ENCODE measurements around the gene GNA12. TPM values are rescaled to one million over a fixed set of nuclear protein-coding genes. Genes with fewer than 3 reads are reported as not detected.

GNA12 gene
- total and polyA plus RNA-seq, 9 of the 15 experiments (the other 6 are each of a cell fraction or from before 2014, with no cell fraction given), result 0.65 to 32.7 (median 9.6) TPM

DNA sequence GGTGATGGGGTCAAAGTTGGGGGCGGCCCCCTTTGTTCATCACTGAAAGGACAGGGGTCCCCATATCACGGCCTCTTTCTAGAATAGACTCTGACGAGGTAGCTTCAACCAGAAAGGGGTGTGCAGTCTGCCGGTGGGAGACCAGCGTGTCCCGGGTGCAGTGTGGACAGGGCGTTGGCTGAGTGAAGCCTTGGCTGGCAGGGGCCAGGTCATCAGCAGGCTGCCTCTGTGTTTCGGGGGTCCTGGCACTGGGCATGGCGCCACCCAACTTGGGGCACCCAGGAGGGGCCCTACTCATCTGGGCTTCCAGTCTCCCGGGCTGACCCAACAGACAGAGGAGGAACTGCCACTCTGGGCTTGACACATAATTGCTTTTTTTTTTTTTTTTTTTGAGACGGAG, 159.6 kb downstream of the GNA12 start:
- H3K9ac ChIP-seq (ENCODE audit: insufficient read depth in 1 of 2, low read depth in 2 of 2, low read length in 2 of 2), result no peak overlapping the region
- in situ Hi-C loops (cut with MboI), result no loop called here
- no peaks in the 10 kb centered on the region for H3K9me3 ChIP-seq (replicated peaks; ENCODE audit: control insufficient read depth, insufficient read depth, low read depth, low read length)
- H3K4me1 ChIP-seq (replicated peaks in 1 of 2; ENCODE audit: control insufficient read depth in 2 of 2, insufficient read depth in 2 of 2, low read length in 2 of 2), result peaks cover 0 to 40% of the 10 kb centered on the region in 2 experiments; a peak in 2 of 5 replicates
- no peak overlapping the region for H3K4me2 ChIP-seq (ENCODE audit: insufficient read depth, low read length)
- H3K27ac ChIP-seq (ENCODE audit: extremely low read depth, low read depth, low read length), result no peak overlapping the region
- FAIRE-seq (no peak), ATAC-seq (no peak), DNase-seq (ENCODE audit: extremely low read depth in 1 of 4, low spot score in 3 of 4) (no peak)
- intact Hi-C loops (cut with micrococcal nuclease), result loop anchor here (10.0 kb wide), 1 partner anchor 120 kb away; no protein-coding TSS in a partner anchor
- no peak overlapping the region for H3K4me3 ChIP-seq
- peaks cover 34 to 69% of the 10 kb centered on the region in 2 experiments; a peak in 4 of 5 replicates for H3K27me3 ChIP-seq (ENCODE audit: control insufficient read depth in 2 of 2, insufficient read depth in 2 of 2, low read length in 2 of 2)
- POLR2A ChIA-PET, result no interaction called here
- WGBS (ENCODE audit: insufficient coverage, low coverage, missing lambda C conversion rate), result 32% methylated on average over 10 of the region's 11 CpGs
- peaks cover under 1% of the 10 kb centered on the region; the same call in 1 of the 2 replicates for H4K20me1 ChIP-seq (replicated peaks; ENCODE audit: control insufficient read depth, insufficient read depth, low read length)
- BruUV-seq (replicated peaks), result no TSS peak
- H3K79me2 ChIP-seq (ENCODE audit: control insufficient read depth, insufficient read depth, low read length), result no peaks in the 10 kb centered on the region
- no peak overlapping the region for H2AFZ ChIP-seq (ENCODE audit: low read depth, low read length)
- H3K9me1 ChIP-seq (ENCODE audit: control insufficient read depth, insufficient read depth, low read length), result no peaks in the 10 kb centered on the region
- no peaks in the 10 kb centered on the region for H3K36me3 ChIP-seq (ENCODE audit: control insufficient read depth, insufficient read depth, low read length)
- CTCF ChIA-PET (ENCODE audit: low intra/inter-chr PET ratio), result interaction anchor here (0.5 kb wide), 1 partner anchor 98 kb away, joined by 3 read pairs; no protein-coding TSS in a partner anchor
- TF ChIP-seq MECOM (CRISPR knock-in tag; IDR thresholded peaks at IDR 0.05) (no peak), SMC3 (conservative IDR thresholded peaks at IDR 0.05; ENCODE audit: insufficient read depth, low read depth, low read length) (no peak), TARDBP (IDR thresholded peaks at IDR 0.05) (no peak), POLR2AphosphoS5 (IDR thresholded peaks at IDR 0.05; ENCODE audit: control insufficient read depth, insufficient read depth, low read depth, low read length) (no peak), HDAC6 (IDR thresholded peaks at IDR 0.05; ENCODE audit: low read depth, low read length) (no peak), TAF9B (IDR thresholded peaks at IDR 0.05; ENCODE audit: partially characterized antibody) (no peak)
- TF ChIP-seq, protein P1, sequence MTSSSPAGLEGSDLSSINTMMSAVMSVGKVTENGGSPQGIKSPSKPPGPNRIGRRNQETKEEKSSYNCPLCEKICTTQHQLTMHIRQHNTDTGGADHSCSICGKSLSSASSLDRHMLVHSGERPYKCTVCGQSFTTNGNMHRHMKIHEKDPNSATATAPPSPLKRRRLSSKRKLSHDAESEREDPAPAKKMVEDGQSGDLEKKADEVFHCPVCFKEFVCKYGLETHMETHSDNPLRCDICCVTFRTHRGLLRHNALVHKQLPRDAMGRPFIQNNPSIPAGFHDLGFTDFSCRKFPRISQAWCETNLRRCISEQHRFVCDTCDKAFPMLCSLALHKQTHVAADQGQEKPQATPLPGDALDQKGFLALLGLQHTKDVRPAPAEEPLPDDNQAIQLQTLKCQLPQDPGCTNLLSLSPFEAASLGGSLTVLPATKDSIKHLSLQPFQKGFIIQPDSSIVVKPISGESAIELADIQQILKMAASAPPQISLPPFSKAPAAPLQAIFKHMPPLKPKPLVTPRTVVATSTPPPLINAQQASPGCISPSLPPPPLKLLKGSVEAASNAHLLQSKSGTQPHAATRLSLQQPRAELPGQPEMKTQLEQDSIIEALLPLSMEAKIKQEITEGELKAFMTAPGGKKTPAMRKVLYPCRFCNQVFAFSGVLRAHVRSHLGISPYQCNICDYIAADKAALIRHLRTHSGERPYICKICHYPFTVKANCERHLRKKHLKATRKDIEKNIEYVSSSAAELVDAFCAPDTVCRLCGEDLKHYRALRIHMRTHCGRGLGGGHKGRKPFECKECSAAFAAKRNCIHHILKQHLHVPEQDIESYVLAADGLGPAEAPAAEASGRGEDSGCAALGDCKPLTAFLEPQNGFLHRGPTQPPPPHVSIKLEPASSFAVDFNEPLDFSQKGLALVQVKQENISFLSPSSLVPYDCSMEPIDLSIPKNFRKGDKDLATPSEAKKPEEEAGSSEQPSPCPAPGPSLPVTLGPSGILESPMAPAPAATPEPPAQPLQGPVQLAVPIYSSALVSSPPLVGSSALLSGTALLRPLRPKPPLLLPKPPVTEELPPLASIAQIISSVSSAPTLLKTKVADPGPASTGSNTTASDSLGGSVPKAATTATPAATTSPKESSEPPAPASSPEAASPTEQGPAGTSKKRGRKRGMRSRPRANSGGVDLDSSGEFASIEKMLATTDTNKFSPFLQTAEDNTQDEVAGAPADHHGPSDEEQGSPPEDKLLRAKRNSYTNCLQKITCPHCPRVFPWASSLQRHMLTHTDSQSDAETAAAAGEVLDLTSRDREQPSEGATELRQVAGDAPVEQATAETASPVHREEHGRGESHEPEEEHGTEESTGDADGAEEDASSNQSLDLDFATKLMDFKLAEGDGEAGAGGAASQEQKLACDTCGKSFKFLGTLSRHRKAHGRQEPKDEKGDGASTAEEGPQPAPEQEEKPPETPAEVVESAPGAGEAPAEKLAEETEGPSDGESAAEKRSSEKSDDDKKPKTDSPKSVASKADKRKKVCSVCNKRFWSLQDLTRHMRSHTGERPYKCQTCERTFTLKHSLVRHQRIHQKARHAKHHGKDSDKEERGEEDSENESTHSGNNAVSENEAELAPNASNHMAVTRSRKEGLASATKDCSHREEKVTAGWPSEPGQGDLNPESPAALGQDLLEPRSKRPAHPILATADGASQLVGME (CRISPR knock-in tag; IDR thresholded peaks at IDR 0.05), result no peak
- TF ChIP-seq, protein P2, sequence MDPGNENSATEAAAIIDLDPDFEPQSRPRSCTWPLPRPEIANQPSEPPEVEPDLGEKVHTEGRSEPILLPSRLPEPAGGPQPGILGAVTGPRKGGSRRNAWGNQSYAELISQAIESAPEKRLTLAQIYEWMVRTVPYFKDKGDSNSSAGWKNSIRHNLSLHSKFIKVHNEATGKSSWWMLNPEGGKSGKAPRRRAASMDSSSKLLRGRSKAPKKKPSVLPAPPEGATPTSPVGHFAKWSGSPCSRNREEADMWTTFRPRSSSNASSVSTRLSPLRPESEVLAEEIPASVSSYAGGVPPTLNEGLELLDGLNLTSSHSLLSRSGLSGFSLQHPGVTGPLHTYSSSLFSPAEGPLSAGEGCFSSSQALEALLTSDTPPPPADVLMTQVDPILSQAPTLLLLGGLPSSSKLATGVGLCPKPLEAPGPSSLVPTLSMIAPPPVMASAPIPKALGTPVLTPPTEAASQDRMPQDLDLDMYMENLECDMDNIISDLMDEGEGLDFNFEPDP (CRISPR knock-in tag; IDR thresholded peaks at IDR 0.05), result no peak
- TF ChIP-seq, protein P3, sequence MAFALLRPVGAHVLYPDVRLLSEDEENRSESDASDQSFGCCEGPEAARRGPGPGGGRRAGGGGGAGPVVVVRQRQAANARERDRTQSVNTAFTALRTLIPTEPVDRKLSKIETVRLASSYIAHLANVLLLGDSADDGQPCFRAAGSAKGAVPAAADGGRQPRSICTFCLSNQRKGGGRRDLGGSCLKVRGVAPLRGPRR (CRISPR knock-in tag; IDR thresholded peaks at IDR 0.05), result no peak
- TF ChIP-seq, protein P4, sequence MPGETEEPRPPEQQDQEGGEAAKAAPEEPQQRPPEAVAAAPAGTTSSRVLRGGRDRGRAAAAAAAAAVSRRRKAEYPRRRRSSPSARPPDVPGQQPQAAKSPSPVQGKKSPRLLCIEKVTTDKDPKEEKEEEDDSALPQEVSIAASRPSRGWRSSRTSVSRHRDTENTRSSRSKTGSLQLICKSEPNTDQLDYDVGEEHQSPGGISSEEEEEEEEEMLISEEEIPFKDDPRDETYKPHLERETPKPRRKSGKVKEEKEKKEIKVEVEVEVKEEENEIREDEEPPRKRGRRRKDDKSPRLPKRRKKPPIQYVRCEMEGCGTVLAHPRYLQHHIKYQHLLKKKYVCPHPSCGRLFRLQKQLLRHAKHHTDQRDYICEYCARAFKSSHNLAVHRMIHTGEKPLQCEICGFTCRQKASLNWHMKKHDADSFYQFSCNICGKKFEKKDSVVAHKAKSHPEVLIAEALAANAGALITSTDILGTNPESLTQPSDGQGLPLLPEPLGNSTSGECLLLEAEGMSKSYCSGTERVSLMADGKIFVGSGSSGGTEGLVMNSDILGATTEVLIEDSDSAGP (CRISPR knock-in tag; IDR thresholded peaks at IDR 0.05), result no peak
- TF ChIP-seq, protein P5, sequence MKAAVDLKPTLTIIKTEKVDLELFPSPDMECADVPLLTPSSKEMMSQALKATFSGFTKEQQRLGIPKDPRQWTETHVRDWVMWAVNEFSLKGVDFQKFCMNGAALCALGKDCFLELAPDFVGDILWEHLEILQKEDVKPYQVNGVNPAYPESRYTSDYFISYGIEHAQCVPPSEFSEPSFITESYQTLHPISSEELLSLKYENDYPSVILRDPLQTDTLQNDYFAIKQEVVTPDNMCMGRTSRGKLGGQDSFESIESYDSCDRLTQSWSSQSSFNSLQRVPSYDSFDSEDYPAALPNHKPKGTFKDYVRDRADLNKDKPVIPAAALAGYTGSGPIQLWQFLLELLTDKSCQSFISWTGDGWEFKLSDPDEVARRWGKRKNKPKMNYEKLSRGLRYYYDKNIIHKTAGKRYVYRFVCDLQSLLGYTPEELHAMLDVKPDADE (conservative IDR thresholded peaks at IDR 0.05; ENCODE audit: control insufficient read depth, low read depth, low read length), result no peak

All from K562 (cell line).